ENCODE data around the gene P4HB. TPM values are rescaled to one million over a fixed set of nuclear protein-coding genes. Genes with fewer than 3 reads are reported as not detected.

Gene P4HB
- total RNA-seq, 1 donor = 763 TPM

DNA sequence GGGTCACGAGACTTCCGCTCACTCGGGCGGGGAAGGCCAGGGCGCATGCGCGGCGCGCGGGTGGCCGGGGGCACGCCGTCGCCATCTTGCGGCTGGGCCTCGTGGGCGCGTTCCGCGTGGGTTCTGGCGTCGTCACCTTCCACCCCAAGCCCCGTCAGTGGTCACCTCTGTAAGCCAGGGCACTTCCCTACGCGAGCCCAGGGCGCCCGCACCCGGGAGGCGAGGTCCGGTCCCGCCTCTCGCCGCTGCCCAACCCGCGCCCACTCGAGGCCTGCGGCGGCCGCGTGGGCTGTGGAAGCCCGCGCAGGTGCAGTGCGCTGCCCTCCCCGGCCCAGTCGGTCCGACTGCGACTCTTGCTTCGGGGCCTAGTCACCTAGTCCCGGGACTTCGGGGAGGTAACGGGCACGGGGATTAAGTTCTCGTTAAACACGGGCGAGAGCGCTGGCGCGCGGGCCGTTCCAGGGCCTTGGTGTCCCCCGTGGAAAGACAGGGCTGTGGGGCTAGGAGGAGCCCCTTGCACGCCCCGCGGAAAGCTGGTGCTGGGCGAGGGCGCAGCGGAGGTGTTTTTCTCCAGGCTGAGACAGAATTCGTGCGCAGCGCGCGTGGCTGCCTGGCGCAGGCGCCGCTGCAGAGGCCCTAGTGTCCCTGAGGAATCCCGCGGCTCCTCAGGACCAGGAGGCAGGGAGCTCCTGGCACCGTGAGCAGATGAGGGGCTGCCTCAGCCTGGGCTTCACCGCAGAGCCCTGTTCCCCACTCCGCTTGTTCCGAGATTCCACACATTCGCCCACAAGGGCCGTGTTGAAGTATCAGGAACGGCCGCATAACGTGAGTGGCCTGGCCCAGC is 11.3 kb upstream of the P4HB start:
- TF ChIP-seq, protein P1, sequence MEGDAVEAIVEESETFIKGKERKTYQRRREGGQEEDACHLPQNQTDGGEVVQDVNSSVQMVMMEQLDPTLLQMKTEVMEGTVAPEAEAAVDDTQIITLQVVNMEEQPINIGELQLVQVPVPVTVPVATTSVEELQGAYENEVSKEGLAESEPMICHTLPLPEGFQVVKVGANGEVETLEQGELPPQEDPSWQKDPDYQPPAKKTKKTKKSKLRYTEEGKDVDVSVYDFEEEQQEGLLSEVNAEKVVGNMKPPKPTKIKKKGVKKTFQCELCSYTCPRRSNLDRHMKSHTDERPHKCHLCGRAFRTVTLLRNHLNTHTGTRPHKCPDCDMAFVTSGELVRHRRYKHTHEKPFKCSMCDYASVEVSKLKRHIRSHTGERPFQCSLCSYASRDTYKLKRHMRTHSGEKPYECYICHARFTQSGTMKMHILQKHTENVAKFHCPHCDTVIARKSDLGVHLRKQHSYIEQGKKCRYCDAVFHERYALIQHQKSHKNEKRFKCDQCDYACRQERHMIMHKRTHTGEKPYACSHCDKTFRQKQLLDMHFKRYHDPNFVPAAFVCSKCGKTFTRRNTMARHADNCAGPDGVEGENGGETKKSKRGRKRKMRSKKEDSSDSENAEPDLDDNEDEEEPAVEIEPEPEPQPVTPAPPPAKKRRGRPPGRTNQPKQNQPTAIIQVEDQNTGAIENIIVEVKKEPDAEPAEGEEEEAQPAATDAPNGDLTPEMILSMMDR (IDR thresholded peaks at IDR 0.05; ENCODE audit: insufficient read depth, low read length) = no peak
- peak overlapping the region; percentile 83 for H3K4me3 ChIP-seq (ENCODE audit: low read depth, low read length)
- peak; percentile 84 for DNase-seq (ENCODE audit: low read depth)

DNA sequence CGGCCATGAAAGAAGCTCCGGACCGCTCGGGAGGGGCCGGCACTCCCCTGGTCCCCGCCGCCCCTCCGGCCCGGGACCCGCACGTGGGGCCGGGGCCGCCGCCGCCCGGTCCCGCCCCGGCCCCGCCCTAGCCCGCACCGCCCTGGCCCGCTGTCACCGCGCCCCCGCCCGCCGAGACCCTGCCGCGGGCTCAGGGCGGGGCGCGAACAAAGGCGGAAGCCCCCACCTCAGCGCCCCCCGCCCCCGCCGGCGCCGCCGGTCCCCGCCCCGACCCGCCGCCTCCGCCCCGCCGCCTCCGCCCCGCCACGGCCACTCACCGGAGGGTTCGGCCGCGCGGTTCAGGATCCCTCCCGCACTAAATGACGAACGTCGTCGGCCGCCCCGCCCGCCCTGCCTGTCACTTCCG is 10.6 kb upstream of the P4HB start, which contains the start of gene ARHGDIA:
TSS of gene ARHGDIA (minus strand) at position 357 of the 406 bp plus-strand sequence. CDS start 1,407 bp downstream, outside the sequence.
- TF ChIP-seq, protein P1 (IDR thresholded peaks at IDR 0.05; ENCODE audit: insufficient read depth, low read length) = no peak
- DNase-seq (ENCODE audit: low read depth) = no peak
- H3K4me3 ChIP-seq (ENCODE audit: low read depth, low read length) = peak within 1 kb of the TSS; percentile 83

DNA sequence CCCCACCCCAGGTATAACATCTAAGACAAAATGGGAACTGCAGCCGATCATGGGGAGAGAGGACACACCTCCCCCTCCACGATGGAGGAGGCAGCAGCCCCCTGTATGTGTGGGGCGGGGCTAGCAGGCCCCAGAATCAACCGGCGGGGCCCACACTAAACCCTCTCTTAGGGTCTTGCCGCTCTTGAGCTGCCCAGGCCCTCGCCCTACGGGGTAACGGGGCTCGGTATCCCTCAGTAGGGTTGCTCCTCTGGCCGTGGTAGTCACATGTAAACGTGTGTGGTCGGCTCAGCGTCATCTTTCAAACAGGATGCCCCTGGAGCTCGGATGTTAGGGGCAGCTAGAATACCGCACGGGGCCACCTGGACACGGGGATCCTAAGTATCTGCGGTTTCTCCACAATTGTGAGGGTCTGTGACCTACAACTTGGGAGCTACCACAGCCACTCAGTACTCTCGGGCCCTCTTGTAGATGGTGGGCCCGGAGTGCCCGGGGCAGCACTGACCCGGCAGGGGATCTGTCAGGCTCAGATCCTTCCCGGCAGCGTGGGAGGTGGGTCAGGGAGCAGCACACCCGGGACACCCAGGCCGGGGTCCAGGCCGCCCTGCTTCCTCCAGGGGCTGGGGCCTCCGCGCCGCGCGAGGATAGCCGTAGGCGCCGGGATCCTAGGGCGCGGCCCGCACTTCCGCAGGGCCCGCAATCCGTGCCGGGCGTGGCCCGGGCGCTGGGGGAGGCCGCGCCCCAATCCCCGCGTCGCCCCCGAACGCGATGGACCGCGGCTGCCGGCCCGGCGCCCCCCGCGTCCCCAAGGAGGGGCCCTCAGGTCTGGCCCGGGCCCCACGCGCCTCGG is 10.0 kb upstream of the P4HB start:
- TF ChIP-seq, protein P1 (IDR thresholded peaks at IDR 0.05; ENCODE audit: insufficient read depth, low read length) = no peak
- peak overlapping the region; percentile 83 for H3K4me3 ChIP-seq (ENCODE audit: low read depth, low read length)
- DNase-seq (ENCODE audit: low read depth) = peak; percentile 52

DNA sequence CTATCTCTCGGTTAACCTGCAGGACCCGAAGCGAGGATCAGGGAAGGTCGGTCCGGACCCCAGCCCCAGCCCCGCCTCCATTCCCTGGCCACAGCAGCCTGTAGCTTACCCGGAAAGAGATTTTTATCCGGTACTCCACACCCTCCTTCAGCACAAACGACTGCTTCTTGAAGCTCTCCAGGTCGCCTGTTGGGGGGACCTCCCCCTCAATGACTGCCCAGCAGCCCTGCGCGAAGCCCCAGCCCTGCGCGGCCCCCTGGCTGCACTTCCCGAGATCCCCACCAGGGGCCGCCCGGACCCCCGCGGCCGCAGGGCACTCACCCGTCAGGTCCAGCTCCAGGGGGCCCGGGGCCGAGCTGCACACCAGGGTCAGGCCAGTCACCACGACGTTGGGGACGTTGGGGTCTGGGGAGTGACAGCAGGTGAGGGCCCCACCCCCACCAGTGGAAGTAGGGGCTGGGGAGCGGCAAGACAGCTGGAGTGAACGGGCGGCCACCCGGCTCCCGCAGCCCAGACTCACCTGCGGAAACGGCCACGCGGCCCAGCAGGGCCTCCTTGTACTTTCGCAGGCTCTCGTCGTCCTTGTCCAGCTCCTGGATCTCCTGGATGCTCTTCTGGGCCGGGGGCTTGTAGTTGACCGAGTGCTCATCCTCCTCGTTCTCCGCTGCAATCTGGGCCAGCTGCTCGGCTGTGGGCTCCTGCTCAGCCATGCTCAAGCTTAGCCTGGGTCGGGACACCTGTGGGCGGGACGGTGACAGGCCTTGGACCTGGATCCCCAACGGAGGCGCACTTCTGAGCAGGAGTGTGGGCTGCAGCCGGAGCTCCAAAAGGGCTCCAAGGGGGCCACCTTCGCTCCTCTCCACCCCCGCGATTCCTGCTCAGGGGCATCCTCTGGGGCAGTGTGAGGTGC is 9.1 kb upstream of the P4HB start:
- H3K4me3 ChIP-seq (ENCODE audit: low read depth, low read length) = peak overlapping the region; percentile 83
- TF ChIP-seq, protein P1 (IDR thresholded peaks at IDR 0.05; ENCODE audit: insufficient read depth, low read length) = peak; percentile 74
- peak; percentile 33 for DNase-seq (ENCODE audit: low read depth)

DNA sequence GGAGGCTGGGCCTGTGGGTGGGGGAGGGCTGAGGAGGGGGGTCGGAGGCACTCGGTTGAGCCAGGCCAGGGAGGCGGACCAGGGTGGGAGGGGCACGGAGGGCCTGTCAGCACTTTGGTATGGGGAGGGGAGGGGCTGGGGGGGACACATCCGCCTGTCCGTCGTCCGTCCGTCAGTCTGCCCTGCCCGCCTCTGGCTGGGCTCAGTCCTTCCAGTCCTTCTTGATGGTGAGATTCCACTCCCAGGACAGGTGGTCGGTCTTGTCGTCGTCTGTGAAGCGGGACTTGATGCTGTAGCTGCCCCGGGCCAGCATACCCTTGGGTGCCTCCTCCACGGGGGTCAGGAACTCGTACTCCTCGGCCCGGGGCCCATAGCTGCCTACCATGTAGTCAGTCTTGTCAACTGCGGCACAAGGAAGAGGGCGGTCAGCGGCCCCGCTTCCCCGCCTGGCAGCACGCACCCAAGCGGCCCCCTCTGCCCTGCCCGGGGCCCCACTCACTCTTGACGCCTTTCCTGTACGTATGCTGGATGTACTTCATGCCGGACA is 8.4 kb upstream of the P4HB start:
- H3K4me3 ChIP-seq (ENCODE audit: low read depth, low read length) = peak overlapping the region; percentile 83
- DNase-seq (ENCODE audit: low read depth) = peak; percentile 80
- TF ChIP-seq, protein P1 (IDR thresholded peaks at IDR 0.05; ENCODE audit: insufficient read depth, low read length) = no peak
